ENCODE results near the gene BARHL1.

- TF ChIP-seq CTCF (IDR thresholded peaks at IDR 0.05; ENCODE audit: low read depth, low read length) (no peak), EZH2phosphoT487 (IDR thresholded peaks at IDR 0.05; ENCODE audit: low read depth) (no peak)
These were observed 38.4 kb upstream of the BARHL1 start for GRCh38 chr9:132543960-132544359.
